GM12874 (cell line): ENCODE measurements around the gene USP12.

Source experiments
- TF ChIP-seq, protein P1 (sequence below): IDR thresholded peaks from 2 replicates; pipeline ENCODE4 v1.5.1; 2011; ENCODE audit warnings: low read depth, mild to moderate bottlenecking, control low read depth, low read length, moderate library complexity; ENCODE audit not compliant: insufficient read depth

Gene USP12

DNA sequence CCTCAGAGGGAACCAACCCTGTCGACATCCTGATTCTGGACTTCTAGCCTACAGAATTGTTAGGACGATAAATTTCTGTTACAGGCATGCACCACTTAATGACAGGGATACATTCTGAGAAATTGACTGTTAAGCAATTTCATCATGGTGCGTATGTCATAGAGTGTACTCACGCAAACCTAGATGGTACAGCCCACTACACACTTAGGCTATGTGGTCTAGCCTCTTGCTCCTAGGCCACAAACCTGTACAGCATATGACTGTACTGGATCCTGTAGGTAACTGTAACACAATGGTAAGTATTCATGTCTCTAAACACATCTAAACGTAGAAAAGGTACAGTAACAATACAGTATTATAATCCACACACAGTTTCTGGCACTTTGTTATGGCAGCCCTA lies 13.3 kb downstream of the USP12 start:
- TF ChIP-seq, protein P1, sequence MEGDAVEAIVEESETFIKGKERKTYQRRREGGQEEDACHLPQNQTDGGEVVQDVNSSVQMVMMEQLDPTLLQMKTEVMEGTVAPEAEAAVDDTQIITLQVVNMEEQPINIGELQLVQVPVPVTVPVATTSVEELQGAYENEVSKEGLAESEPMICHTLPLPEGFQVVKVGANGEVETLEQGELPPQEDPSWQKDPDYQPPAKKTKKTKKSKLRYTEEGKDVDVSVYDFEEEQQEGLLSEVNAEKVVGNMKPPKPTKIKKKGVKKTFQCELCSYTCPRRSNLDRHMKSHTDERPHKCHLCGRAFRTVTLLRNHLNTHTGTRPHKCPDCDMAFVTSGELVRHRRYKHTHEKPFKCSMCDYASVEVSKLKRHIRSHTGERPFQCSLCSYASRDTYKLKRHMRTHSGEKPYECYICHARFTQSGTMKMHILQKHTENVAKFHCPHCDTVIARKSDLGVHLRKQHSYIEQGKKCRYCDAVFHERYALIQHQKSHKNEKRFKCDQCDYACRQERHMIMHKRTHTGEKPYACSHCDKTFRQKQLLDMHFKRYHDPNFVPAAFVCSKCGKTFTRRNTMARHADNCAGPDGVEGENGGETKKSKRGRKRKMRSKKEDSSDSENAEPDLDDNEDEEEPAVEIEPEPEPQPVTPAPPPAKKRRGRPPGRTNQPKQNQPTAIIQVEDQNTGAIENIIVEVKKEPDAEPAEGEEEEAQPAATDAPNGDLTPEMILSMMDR = no peak

DNA sequence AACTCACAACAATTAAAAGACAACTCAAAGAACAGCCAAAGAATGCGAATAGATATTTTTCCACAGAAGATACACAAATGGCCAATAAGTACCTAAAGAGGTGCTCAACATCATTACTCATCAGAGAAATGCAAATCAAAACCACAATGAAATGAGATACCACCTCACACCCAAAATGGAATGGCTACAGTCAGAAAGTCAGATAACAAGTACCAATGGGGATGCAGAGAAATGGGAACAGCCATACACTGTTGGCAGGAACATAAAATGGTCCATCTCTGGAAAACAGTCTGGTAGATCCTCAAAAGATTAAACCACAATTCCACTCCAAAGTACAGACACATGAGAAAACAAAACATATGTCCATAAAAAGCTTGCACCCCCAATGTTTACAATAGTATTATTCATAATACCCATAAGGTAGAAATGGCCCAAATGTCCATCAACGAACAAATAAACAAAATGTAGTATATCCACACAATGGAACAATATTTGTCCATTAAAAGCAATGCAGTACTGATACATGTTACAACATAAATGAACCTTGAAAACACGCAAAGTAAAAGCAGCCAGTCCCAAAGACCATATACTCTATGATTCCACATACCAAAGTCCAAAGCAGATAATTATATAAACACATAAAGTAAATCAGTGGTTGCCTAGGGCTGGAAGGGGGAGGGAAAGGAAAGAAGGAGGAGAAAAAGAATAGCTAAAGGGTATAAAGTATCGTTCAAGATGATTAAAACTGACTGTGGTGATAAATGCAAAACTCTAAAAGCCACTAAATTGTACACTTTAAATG lies 19.6 kb downstream of the USP12 start:
- TF ChIP-seq, protein P1 = no peak

DNA sequence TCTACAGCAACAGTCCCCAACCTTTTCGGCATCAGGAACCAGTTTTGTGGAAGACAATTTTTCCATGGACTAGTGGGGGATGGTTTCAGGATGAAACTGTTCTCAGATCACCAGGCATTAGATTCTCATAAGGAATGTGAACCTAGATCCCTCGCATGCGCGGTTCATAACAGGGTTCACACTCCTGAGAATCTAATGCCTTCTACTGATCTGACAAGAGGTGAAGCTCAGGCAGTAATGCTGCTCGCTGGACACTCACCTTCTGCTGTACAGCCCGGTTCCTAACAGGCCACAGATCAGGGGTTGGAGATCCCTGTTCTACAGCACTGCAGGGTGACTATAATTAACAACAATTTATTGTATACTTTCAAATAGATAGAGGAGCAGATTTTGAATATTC lies 21.9 kb downstream of the USP12 start:
- TF ChIP-seq, protein P1 = no peak

DNA sequence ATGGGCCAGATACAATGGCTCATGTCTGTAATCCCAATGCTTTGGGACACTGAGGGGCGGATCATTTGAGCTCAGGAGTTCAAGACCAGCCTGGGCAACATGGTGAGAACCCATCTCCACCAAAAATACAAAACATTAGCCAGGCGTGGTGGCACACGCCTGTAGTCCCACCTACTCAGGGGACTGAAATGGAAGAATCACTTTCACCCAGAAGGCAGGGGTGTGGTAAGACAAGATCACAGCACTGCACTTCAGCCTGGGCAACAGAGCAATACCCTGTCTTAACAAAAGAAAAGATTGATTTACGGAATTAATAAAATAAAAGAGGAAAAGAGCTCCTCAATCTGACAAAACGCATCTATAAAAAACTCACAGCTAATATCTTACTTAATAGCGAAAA lies 22.7 kb downstream of the USP12 start:
- TF ChIP-seq, protein P1 = no peak

DNA sequence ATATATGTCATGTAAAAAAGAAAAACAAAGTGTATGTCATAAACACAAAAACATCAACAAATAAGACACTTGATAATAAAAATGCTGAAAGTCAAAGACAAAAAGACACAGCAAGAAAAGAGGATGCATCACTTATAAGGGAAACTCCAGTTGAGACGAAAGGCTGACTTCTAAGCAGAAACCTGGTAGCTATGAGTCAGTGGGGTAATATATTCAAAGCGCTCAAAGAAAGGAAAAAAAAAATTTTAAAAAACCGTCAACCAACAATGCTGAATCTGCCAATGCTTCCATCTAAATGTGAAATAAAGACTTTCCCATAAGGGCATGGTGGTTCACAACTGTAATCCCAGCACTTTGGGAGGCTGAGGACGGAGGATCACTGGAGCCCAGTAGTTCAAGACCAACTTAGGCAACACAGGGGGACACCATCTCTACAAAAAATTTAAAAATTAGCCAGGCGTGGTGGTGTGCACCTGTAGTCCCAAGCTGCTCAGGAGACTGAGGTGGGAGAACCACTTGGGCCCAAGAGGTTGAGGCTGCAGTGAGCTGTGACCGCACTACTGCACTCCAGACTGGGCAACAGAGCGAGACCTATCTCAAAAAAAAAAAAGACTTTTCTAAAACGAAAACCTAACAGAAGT lies 24.0 kb downstream of the USP12 start:
- TF ChIP-seq, protein P1 = no peak

DNA sequence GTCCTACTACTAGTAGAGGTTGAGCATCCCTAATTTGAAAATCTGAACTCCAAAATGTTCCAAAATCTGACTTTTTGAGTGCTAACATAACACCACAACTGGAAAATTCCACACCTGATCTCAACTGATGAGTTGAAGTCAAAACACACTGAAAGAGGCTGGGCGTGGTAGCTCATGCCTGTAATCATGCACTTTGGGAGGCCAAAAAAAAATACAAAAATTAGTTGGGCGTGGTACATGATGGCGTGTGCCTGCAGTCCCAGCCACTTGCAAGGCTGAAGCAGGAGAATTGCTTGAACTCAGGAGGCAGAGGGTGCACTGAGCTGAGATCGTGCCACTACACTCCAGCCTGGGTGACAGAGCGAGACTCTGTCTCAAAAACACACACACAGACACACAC lies 29.9 kb downstream of the USP12 start:
- TF ChIP-seq, protein P1 = no peak

DNA sequence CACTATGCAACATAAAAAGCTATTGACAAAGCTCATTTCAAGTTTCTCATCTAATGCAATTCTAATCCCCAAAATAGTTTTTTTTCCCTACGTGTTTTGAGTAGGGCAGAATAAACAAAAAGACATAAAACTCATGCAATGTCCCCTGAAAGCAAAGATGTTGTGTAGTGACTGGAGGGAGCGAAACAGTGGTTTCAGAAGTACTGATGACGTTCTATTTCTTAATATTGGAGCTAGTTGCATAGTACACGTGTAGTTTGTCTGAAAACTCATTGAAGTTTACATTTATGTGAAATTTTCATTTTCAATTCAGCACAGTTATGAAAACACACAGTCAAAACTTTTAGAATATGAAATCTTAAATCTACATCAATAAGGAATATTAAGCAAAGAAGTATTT lies 31.6 kb downstream of the USP12 start:
- TF ChIP-seq, protein P1 = no peak
